Ovary (tissue), 9 donors: ENCODE data around the gene ATXN7. TPM values are rescaled to one million over a fixed set of nuclear protein-coding genes. Genes with fewer than 3 reads are reported as not detected.
A peak's percentile ranks its signal among the peaks of the same experiment; 100 is the strongest.

ENCODE experiments used
- DNase-seq, 5 donors: peaks; one replicate each; pipeline ENCODE4 v3.0.0-alpha.2; 2019 to 2020
- H3K27ac ChIP-seq, 2 donors: fragments of 200-600 bp; one replicate each; pipeline versions ENCODE4 v1.5.1 to v1.8.0; 2019 to 2022
- H3K27me3 ChIP-seq: fragments of 200-600 bp; one replicate; pipeline ENCODE4 v1.8.0; 2022
- H3K36me3 ChIP-seq: fragments of 200-600 bp; sonication (generic); one replicate; pipeline ENCODE4 v1.5.1; 2019
- H3K4me1 ChIP-seq: one replicate; pipeline ENCODE4 v1.8.1; 2013; ENCODE audit warnings: mild to moderate bottlenecking, moderate library complexity; ENCODE audit not compliant: insufficient read depth
- H3K4me3 ChIP-seq: fragments of 200-600 bp; sonication (generic); one replicate; pipeline ENCODE4 v1.5.1; 2017
- H3K9me3 ChIP-seq, 2 donors: fragments of 200-600 bp in 1 of 2; sonication (generic) in 1 of 2; one replicate each; pipeline versions ENCODE4 v1.5.1 to v1.8.1; 2013 to 2019; ENCODE audit warnings: mild to moderate bottlenecking in 1 of 2, moderate library complexity in 1 of 2
- EP300 ChIP-seq: sonication (generic); formaldehyde crosslinking; IDR thresholded peaks from one replicate; pipeline ENCODE4 v1.6.1; 2017; ENCODE audit warnings: antibody characterized with exemption
- POLR2A ChIP-seq: fragments of 450-650 bp; IDR thresholded peaks from one replicate; pipeline ENCODE4 v1.6.1; 2017; ENCODE audit warnings: antibody characterized with exemption, mild to moderate bottlenecking, moderate library complexity
- WGBS, 3 donors: extraction: QIAGEN DNeasy Blood & Tissue Kit in 1 of 3; methylation state at CpG; one replicate each; pipeline versions ENCODE4 v1.1.5 to v1.1.7; 2013 to 2017; 5-methylcytosine and 5-hydroxymethylcytosine counted together
- intact Hi-C, 4 donors: fragments of 100-400 bp; cut with DNase I; formaldehyde crosslinking; loops; one replicate each; pipeline versions ENCODE4 v1.11.0 to v1.15.1; 2022 to 2023
- polyA plus RNA-seq, 2 donors: library from polyadenylated mRNA; stranded (reverse); fragments of 200-250 nt in 1 of 2; fragments of 350-450 nt in 1 of 2; fragmentation: Illumina TruSeq in 1 of 2; extraction: RNeasy Lipid Tissue Mini Kit (QIAGEN cat#74804) in 1 of 2; gene quantifications; one replicate each; pipeline ENCODE4 v1.2.3, GENCODE V29; 2013 to 2014
- total RNA-seq, 7 donors: library from RNA; depleted of rRNA in 2 of 7; stranded (reverse); fragments of >200 nt in 2 of 7; fragmentation: NEBNext Ultra II Directional in 3 of 7; extraction: Animal tissue kit (Norgen Biotek cat#: 25700) in 3 of 7; gene quantifications; one replicate each; pipeline versions ENCODE4 v1.1.0 to v1.2.4, GENCODE V29; 2016 to 2023
- TF ChIP-seq, protein P1 (sequence below), 3 donors: fragments of 450-650 bp in 2 of 3; fragments of 200-600 bp in 1 of 3; IDR thresholded peaks; one replicate each; pipeline versions ENCODE4 v1.5.1 to v1.8.0; 2016 to 2022; ENCODE audit warnings: antibody characterized with exemption in 3 of 3, mild to moderate bottlenecking in 1 of 3
- donor health status: DM: no; HTN: no; CAD: no; lungs with moderate emphysema.
- donor health status: DM: no; HTN: no; CAD: no.
- donor health status: Bipolar disorder and iron deficiency.
- donor health status: DM: yes; HTN: yes; CAD: no.
- donor health status: DM: no; HTN: no; CAD: no.
- donor health status: DM: yes; HTN: yes; CAD: no.

Gene ATXN7
- total and polyA plus RNA-seq, 9 donors: 4.3 to 47.0 (median 27.7) TPM

DNA sequence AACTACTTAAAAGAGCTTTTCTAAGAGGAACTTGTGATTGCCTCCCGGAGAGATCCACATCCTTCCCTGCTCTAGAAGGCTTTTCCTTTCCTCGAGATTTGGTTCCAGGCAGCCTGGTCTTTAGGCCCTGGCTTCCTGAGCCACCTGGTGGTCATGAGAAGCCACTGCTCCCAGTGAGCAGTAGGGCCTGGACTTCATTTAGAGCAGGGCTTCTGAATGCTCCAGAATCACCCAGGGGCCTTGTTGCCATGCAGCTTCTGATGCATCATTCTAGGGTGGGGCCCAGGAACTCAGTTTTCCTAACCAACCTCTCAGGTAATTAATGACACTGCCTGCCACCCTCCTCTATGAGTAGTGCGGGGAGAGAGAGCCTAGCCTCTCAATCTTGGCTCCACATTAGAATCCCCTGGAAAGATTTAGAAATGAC is 130.0 kb downstream of the ATXN7 start:
- peaks cover under 1% of the 10 kb centered on the region for H3K4me1 ChIP-seq
- H3K36me3 ChIP-seq: no peaks in the 10 kb centered on the region
- no peaks in the 10 kb centered on the region for H3K9me3 ChIP-seq
- H3K27ac ChIP-seq: no peak overlapping the region
- H3K4me3 ChIP-seq: no peak overlapping the region
- 36 to 37% (median 37%) methylated on average over 3 of the region's 3 CpGs for WGBS, 3 donors
- intact Hi-C loops: loop anchor here (10.0 kb wide), 3 partner anchors 69 to 639 kb away; partner anchors contain the start of gene SCAANT1 (in 2 of the 4)
- TF ChIP-seq EP300: no peak
- no peak for TF ChIP-seq POLR2A
- TF ChIP-seq, protein P1, sequence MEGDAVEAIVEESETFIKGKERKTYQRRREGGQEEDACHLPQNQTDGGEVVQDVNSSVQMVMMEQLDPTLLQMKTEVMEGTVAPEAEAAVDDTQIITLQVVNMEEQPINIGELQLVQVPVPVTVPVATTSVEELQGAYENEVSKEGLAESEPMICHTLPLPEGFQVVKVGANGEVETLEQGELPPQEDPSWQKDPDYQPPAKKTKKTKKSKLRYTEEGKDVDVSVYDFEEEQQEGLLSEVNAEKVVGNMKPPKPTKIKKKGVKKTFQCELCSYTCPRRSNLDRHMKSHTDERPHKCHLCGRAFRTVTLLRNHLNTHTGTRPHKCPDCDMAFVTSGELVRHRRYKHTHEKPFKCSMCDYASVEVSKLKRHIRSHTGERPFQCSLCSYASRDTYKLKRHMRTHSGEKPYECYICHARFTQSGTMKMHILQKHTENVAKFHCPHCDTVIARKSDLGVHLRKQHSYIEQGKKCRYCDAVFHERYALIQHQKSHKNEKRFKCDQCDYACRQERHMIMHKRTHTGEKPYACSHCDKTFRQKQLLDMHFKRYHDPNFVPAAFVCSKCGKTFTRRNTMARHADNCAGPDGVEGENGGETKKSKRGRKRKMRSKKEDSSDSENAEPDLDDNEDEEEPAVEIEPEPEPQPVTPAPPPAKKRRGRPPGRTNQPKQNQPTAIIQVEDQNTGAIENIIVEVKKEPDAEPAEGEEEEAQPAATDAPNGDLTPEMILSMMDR (IDR thresholded peaks at IDR 0.05): peak; percentile 60 to 74 (median 68)
- H3K27me3 ChIP-seq: no peaks in the 10 kb centered on the region
- DNase-seq: peak; percentile 44 to 69 (median 55)

DNA sequence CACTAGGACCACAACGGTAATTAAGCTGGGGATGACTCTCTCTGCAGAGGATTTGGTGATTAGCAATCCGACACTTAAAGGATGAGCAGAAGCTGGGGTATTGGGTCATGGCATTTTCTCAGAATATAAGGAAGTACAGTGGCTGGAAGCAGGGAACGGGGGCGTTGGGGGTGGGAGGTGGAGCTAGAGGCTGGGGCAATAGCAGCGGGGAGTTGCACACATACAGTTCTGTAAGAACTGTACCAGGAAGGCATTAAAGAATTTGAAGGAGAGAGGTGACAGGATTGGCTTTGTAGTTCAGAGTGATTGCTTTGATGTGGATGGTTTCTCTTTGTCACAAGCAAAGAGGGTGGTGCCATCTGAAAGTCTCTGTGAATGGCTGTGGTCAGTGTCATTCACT is 131.4 kb downstream of the ATXN7 start:
- Histone ChIP-seq H3K9me3 (no peaks in the 10 kb centered on the region), H3K4me3 (no peak overlapping the region), H3K27ac (no peak overlapping the region), H3K27me3 (no peaks in the 10 kb centered on the region), H3K36me3 (no peaks in the 10 kb centered on the region), H3K4me1 (peaks cover 6% of the 10 kb centered on the region)
- DNase-seq: no peak
- TF ChIP-seq, protein P1 (IDR thresholded peaks at IDR 0.05): no peak
- 85 to 90% (median 89%) methylated on average over 5 of the region's 5 CpGs for WGBS, 3 donors
- intact Hi-C loops: loop anchor here (10.0 kb wide), 3 partner anchors 70 to 640 kb away; partner anchors contain the start of gene SCAANT1 (in 2 of the 4)

DNA sequence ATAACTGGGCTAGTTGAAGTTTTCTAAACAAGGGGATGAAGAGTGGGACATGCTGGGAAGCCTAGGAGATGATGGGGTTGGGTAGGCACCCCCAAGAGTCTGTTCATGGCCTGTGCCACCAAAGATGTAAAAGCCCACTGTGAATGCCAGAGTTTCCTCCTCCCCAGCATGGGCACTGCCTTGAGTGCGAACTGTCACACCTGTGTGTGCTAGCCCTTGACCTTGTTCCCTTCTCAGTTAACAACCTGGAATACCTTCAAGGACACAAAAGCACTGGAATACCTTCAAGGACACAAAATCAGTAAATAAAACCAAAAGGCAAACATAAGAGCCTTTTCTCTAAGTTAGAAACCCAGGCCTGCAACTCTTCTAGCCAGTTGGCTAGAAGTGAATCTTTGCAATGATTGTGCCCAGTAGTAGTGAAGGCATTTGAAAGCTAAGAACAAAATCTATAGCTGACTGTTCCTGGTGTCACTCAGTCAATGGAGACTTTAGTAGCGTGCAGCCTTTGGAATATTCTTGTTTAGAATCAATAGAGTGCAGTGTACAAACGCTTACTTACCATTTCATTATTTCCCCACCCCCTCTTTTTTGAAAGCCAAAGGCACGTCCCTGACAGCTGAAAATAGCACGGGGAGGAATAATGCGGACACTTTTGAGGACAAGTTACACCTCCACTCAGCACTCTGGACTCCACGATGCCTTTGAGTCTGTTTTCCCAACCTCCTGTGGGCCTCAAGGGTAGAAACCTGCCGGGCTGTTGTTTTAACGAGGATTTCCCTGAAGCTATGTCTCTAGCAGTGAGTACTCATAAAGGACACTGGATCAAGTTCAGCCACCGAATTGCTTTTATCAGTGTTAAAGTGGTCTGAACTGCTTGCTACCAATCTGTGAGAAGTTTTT is 135.4 kb downstream of the ATXN7 start:
- intact Hi-C loops: loop anchor here (10.0 kb wide), 3 partner anchors 74 to 644 kb away; partner anchors contain the start of gene SCAANT1 (in 2 of the 4)
- Histone ChIP-seq H3K27me3 (no peaks in the 10 kb centered on the region), H3K27ac (no peak overlapping the region), H3K4me3 (no peak overlapping the region), H3K36me3 (no peaks in the 10 kb centered on the region), H3K4me1 (peaks cover 6% of the 10 kb centered on the region), H3K9me3 (no peaks in the 10 kb centered on the region)
- TF ChIP-seq EP300 (no peak), POLR2A (no peak)
- TF ChIP-seq, protein P1 (IDR thresholded peaks at IDR 0.05): no peak
- no peak for DNase-seq
- WGBS, 3 donors: 39 to 56% (median 42%) methylated on average over 10 of the region's 10 CpGs

DNA sequence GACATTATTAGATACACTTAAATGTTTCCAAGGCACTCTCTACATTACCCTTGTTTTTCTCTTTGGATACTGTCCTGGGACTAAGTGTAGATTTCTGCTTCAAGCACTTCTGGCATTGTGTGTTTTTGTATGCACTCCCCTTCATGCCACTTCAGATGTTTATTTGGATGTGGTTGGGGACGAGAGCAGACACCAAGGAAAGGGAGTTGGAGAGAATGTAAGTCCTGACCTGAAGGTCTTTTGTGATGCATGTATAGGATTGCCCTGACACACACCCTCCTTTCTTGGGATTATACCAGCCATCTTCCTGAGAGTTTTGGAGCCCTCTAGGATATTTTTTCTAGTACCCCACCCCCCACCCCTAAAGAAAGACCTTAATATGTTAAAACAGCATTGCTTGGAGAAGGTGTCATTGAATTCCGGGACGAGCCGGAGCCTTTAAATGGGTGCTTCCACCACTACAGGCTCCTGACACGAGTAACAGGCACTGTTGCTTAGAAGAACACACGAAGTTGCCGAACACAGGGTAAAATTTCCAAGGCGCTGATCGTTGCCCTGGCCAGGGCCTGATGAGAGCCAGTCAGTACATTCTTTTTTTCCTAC is 136.9 kb downstream of the ATXN7 start:
- no peak for DNase-seq
- intact Hi-C loops: no loop called here
- no peaks in the 10 kb centered on the region for H3K9me3 ChIP-seq
- H3K27me3 ChIP-seq: no peaks in the 10 kb centered on the region
- TF ChIP-seq, protein P1 (IDR thresholded peaks at IDR 0.05): no peak
- no peak for TF ChIP-seq EP300
- TF ChIP-seq POLR2A: no peak
- H3K36me3 ChIP-seq: no peaks in the 10 kb centered on the region
- H3K4me3 ChIP-seq: no peak overlapping the region
- no peak overlapping the region for H3K27ac ChIP-seq
- peaks cover 6% of the 10 kb centered on the region for H3K4me1 ChIP-seq
- WGBS, 3 donors: 87 to 95% (median 91%) methylated on average over 9 of the region's 9 CpGs
